Neural progenitor cell (in vitro differentiated cells): ENCODE results near the gene CKLF.

Experiments
- EZH2 ChIP-seq: fragments of 200-600 bp; sonication (generic); IDR thresholded peaks from 2 replicates; pipeline ENCODE4 v1.6.1; 2017; ENCODE audit warnings: antibody characterized with exemption, mild to moderate bottlenecking, moderate library complexity
- EZH2phosphoT487 ChIP-seq: fragments of 200-600 bp; sonication (generic); IDR thresholded peaks from 2 replicates; pipeline ENCODE4 v1.6.1; 2017; ENCODE audit warnings: antibody characterized with exemption
- TF ChIP-seq, protein P1 (sequence below): fragments of 200-600 bp; sonication (generic); IDR thresholded peaks from 2 replicates; pipeline ENCODE4 v1.5.1; 2017; ENCODE audit warnings: antibody characterized with exemption, mild to moderate bottlenecking

DNA sequence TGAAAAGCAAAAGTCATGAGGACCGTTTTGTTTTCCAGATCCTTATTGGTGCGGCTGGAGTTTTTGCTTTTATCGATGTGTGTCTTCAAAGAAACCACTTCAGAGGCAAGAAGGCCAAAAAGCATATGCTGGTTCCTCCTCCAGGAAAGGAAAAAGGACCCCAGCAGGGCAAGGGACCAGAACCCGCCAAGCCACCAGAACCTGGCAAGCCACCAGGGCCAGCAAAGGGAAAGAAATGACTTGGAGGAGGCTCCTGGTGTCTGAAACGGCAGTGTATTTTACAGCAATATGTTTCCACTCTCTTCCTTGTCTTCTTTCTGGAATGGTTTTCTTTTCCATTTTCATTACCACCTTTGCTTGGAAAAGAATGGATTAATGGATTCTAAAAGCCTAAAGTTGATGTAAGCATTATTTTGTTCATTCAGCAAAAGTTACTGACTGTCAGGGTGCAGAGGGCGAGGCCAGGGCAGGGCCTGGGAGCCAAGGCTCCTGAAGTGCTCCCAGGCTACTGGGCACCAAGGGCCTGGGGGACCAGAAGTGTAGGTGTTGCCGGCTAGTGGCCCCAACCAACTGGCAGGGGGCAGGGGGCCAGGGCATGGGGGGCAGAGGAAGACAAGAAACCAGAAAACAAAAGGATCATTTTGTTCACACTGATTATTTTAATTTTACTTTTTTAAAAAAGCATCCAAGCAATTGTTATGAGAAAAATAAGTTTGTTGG is 35.7 kb downstream of the CKLF start:
- TF ChIP-seq, protein P1, sequence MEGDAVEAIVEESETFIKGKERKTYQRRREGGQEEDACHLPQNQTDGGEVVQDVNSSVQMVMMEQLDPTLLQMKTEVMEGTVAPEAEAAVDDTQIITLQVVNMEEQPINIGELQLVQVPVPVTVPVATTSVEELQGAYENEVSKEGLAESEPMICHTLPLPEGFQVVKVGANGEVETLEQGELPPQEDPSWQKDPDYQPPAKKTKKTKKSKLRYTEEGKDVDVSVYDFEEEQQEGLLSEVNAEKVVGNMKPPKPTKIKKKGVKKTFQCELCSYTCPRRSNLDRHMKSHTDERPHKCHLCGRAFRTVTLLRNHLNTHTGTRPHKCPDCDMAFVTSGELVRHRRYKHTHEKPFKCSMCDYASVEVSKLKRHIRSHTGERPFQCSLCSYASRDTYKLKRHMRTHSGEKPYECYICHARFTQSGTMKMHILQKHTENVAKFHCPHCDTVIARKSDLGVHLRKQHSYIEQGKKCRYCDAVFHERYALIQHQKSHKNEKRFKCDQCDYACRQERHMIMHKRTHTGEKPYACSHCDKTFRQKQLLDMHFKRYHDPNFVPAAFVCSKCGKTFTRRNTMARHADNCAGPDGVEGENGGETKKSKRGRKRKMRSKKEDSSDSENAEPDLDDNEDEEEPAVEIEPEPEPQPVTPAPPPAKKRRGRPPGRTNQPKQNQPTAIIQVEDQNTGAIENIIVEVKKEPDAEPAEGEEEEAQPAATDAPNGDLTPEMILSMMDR, result no peak
- TF ChIP-seq EZH2, result no peak
- TF ChIP-seq EZH2phosphoT487, result no peak
